Activated T-helper 2 cell treated with anti-CD3 and anti-CD28 coated beads, Interferon-gamma antibody, Interleukin-2, Interleukin-4, amounts not matched to agents 10 μg/mL and 5 μg/mL and 100 μg/mL, durations not matched to agents 14 hours and 24 hours and 36 hours (primary cell): ENCODE measurements around the gene B4GALT6. TPM values are rescaled to one million over a fixed set of nuclear protein-coding genes. Genes with fewer than 3 reads are reported as not detected.

Experiments used
- DNase-seq: peaks from one replicate; pipeline ENCODE4 v3.0.0; 2021; ENCODE audit warnings: low spot score
- H3K27ac Mint-ChIP-seq: one replicate; pipeline ENCODE4 v1.8.0; 2021; ENCODE audit warnings: mixed read lengths
- H3K27me3 Mint-ChIP-seq: one replicate; pipeline ENCODE4 v1.8.0; 2021; ENCODE audit warnings: low read depth, mixed read lengths
- H3K36me3 Mint-ChIP-seq: one replicate; pipeline ENCODE4 v1.8.0; 2021; ENCODE audit warnings: low read depth, mixed read lengths
- H3K4me1 Mint-ChIP-seq: one replicate; pipeline ENCODE4 v1.8.0; 2021; ENCODE audit warnings: low read depth, mixed read lengths
- H3K4me3 Mint-ChIP-seq: one replicate; pipeline ENCODE4 v1.8.0; 2021; ENCODE audit warnings: low read depth, mild to moderate bottlenecking, moderate library complexity, mixed read lengths
- H3K9me3 Mint-ChIP-seq: one replicate; pipeline ENCODE4 v1.8.0; 2021; ENCODE audit warnings: mixed read lengths
- intact Hi-C: fragments of 100-400 bp; cut with micrococcal nuclease; formaldehyde crosslinking; loops from one replicate; pipeline ENCODE4 v1.15.1; 2023
- total RNA-seq: library from RNA; stranded (reverse); gene quantifications from 2 replicates; pipeline ENCODE4 v1.2.3, GENCODE V29; 2022

The B4GALT6 gene
- total RNA-seq, 1 donor from 2014 or later = 4.2 TPM

DNA sequence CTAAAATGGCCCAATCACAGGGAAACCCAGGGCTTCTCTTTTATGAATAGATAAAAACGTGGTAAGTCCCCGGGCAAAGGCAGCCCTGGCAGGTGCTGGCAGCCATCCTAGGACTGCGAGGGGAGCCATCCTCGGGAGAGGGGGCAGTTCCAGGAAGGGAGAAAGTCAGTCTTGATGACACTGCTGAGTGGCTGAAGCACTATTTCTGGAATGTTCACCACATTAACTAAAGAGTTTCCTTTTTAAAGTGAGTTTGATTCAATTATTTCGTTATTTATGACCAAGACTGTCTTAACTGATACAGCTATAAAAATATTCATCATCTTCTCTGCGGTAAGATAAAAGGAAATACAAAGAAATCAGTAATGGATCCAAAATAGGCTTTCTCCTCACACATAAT is 72.3 kb downstream of the B4GALT6 start:
- Mint-ChIP-seq H3K4me1 (peaks cover 3% of the 10 kb centered on the region), H3K27ac (no peak overlapping the region), H3K27me3 (peaks cover 7% of the 10 kb centered on the region), H3K4me3 (no peak overlapping the region), H3K9me3 (no peaks in the 10 kb centered on the region), H3K36me3 (no peaks in the 10 kb centered on the region)
- intact Hi-C loops = loop anchor here (5.0 kb wide), 1 partner anchor 45 kb away; no protein-coding TSS in a partner anchor
- DNase-seq = no peak

DNA sequence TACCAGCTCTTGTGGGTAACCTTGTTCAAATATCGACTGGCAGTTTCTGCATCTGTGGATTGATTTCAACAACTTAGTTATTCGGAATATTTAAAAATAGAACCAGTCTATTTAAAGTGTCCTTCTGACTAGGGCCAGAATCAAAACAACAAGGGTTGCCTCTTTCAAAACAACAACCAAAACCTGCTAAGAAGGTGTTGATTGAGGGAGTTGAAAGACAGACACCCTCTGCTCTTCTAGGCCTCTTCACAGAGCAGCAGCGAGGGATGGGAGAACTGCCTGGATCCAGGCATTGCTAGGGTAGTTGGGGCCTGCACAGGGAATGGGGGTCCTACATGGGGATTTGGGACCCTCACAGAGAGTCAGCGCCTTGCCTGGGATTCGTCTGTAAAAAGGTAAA is 72.9 kb downstream of the B4GALT6 start:
- Mint-ChIP-seq H3K36me3 (no peaks in the 10 kb centered on the region), H3K27me3 (peaks cover 7% of the 10 kb centered on the region), H3K4me1 (peaks cover 3% of the 10 kb centered on the region), H3K4me3 (no peak overlapping the region), H3K9me3 (no peaks in the 10 kb centered on the region), H3K27ac (no peak overlapping the region)
- no peak for DNase-seq
- intact Hi-C loops = loop anchor here (5.0 kb wide), 1 partner anchor 46 kb away; no protein-coding TSS in a partner anchor

DNA sequence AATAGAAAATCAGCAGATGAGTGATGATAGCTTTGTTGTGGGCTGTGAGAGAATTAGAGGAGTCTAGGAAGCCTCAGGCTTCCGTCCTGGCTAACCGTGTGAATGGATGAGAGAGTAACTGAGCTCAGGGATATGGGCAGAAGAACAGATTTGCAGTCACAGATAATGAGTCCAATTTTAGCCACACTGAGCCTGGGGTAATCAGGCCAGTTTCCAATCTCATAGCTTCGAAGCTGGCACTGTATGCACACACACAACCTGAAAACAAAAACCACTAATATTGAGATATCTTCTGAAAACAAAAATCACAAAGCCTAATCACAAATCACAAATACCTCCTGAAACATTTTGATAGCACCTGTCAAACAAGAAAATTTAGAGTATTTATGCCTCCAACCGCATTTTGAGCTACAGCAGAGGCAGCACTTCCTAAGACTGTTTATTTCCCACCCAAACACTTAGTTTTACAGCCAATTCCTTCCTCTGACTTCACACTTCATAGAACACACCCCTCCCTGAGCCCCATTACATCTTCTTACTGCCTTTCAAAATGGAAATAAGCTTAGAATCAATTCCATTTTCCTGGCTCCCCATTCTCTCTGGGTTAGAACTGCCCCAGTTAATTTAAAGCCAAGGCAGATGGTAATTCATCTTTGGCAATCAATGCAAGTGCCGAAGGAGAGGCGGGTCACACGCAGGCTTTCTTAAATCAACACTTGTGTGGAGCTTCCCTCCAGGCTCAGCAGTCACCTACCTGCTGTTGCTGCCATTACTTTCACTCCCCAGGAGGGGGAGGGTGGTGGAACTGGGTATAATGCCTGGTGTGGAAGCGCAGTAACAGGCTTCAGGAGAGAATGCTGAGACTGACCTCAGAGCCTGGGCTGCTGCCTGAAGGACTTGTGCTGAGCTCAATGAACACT is 73.8 kb downstream of the B4GALT6 start:
- H3K27me3 Mint-ChIP-seq = peaks cover 9% of the 10 kb centered on the region
- H3K9me3 Mint-ChIP-seq = no peaks in the 10 kb centered on the region
- intact Hi-C loops = loop anchor here (5.0 kb wide), 1 partner anchor 47 kb away; no protein-coding TSS in a partner anchor
- no peak overlapping the region for H3K4me3 Mint-ChIP-seq
- peaks cover 3% of the 10 kb centered on the region for H3K4me1 Mint-ChIP-seq
- H3K27ac Mint-ChIP-seq = no peak overlapping the region
- no peak for DNase-seq
- H3K36me3 Mint-ChIP-seq = no peaks in the 10 kb centered on the region

DNA sequence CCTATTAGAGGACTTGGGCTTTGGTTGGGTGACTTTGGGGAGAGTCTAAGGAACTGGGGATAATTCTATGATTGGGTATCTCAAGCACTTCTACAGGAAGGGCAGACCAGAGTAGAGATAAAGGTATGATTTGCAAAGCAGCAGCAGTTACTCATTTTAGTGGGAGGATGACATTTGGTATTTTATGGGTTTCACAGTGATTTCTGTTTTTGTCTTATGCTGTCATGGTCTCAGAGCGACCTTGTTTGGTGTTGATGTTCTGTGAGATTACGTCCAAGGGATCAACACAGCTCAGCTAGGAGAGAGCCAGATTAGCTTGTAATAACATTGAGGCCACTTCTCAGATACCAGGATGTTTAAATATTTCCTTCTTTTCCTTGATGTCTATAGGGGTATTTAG is 74.5 kb downstream of the B4GALT6 start:
- no peak overlapping the region for H3K27ac Mint-ChIP-seq
- H3K36me3 Mint-ChIP-seq = no peaks in the 10 kb centered on the region
- DNase-seq = no peak
- H3K9me3 Mint-ChIP-seq = no peaks in the 10 kb centered on the region
- peaks cover 3% of the 10 kb centered on the region for H3K4me1 Mint-ChIP-seq
- no peak overlapping the region for H3K4me3 Mint-ChIP-seq
- intact Hi-C loops = loop anchor here (5.0 kb wide), 1 partner anchor 47 kb away; no protein-coding TSS in a partner anchor
- H3K27me3 Mint-ChIP-seq = peaks cover 9% of the 10 kb centered on the region

DNA sequence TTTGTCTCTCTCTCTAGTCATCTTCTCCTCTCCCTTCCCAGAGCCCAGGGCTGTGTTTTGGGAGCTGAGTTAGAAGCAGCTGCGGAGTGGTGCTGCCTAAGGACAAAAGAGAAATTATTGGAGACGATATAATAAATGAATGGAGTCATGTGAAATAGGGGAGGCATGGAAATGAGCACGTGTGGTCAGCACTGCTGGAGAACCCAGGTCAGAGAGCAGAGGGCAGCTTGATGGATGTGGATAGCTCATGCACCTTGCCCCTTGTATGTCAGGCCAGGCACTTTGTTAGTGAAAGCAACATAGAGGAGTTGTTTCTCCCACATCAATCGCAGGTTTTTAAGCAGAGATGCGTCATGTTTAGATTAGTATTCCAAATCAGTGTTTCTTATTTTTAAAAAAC is 77.0 kb downstream of the B4GALT6 start:
- H3K4me3 Mint-ChIP-seq = no peak overlapping the region
- H3K9me3 Mint-ChIP-seq = no peaks in the 10 kb centered on the region
- peaks cover 3% of the 10 kb centered on the region for H3K27me3 Mint-ChIP-seq
- H3K27ac Mint-ChIP-seq = no peak overlapping the region
- H3K36me3 Mint-ChIP-seq = no peaks in the 10 kb centered on the region
- peaks cover 6% of the 10 kb centered on the region for H3K4me1 Mint-ChIP-seq
- no peak for DNase-seq
- intact Hi-C loops = no loop called here

DNA sequence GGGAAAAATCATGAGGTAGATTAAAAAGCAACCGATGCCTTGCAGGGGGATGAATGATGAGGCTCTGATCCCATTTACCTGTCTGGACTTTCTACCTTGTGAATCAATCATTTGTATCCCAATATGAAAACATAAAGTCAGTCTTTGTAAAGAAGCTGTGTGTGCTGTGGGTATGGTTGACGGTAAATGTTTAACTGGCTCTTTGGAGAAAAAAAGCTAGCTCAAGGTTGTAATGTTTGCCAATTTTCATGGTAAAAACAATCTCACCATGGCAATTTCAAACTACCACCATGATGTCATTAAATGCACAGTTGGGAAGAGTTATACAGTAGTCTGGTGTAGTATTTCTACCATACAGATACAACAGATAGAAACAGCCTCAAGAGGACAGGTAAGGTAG is 78.1 kb downstream of the B4GALT6 start:
- no peak for DNase-seq
- H3K9me3 Mint-ChIP-seq = no peaks in the 10 kb centered on the region
- no peak overlapping the region for H3K4me3 Mint-ChIP-seq
- no peak overlapping the region for H3K27ac Mint-ChIP-seq
- H3K36me3 Mint-ChIP-seq = no peaks in the 10 kb centered on the region
- intact Hi-C loops = no loop called here
- peaks cover 6% of the 10 kb centered on the region for H3K4me1 Mint-ChIP-seq
- peaks cover 3% of the 10 kb centered on the region for H3K27me3 Mint-ChIP-seq

DNA sequence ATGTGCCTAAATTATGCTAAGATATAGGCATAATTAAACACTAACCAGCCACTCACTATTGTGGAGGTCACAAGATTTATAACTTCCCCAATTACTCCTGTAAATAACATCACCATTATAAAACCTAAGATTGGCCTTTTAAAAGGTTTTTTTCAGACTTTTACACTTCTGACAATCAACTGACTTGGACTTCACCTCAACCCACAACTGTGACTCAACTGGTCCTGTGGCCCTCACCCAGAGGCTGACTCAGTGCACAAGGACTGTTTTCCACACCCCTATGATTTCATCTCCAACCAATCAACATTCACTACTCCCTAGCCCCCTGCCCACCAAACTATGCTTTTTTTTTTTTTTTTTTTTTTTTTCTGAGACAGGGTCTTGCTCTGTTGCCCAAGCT is 81.1 kb downstream of the B4GALT6 start:
- no peak for DNase-seq
- Mint-ChIP-seq H3K36me3 (no peaks in the 10 kb centered on the region), H3K27me3 (peaks cover 3% of the 10 kb centered on the region), H3K4me3 (no peak overlapping the region), H3K4me1 (peaks cover 2% of the 10 kb centered on the region), H3K9me3 (no peaks in the 10 kb centered on the region), H3K27ac (no peak overlapping the region)
- intact Hi-C loops = no loop called here

DNA sequence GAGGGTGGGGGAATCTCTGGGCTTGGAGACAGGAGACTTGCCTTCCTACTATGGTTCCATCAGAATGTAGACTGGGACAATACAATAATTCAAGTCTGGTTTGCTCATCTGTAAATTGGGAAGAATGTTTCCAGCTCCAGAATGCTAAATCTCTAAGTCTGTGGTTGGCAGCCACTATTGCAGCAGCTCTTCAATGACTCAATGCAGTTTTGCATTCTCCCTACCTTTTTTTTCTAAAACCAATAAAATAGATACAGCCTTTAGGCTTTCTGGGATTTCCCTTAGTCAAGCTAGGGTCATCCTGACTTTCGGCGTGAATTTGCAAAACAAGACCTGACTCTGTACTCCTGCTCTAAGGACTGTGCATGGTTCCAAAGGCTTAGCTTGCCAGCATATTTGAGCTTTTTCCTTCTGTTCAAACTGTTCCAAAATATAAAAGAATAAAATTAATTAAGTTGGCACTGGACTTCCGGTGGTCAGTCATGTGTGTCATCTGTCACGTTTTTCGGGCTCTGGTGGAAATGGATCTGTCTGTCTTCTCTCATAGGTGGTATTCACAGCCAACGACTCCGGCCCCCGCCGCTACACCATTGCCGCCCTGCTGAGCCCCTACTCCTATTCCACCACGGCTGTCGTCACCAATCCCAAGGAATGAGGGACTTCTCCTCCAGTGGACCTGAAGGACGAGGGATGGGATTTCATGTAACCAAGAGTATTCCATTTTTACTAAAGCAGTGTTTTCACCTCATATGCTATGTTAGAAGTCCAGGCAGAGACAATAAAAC is 86.2 kb downstream of the B4GALT6 start:
- Mint-ChIP-seq H3K36me3 (no peaks in the 10 kb centered on the region), H3K4me3 (no peak overlapping the region), H3K27ac (no peak overlapping the region), H3K27me3 (peaks cover 4% of the 10 kb centered on the region), H3K4me1 (peaks cover under 1% of the 10 kb centered on the region), H3K9me3 (no peaks in the 10 kb centered on the region)
- intact Hi-C loops = no loop called here
- DNase-seq = no peak

DNA sequence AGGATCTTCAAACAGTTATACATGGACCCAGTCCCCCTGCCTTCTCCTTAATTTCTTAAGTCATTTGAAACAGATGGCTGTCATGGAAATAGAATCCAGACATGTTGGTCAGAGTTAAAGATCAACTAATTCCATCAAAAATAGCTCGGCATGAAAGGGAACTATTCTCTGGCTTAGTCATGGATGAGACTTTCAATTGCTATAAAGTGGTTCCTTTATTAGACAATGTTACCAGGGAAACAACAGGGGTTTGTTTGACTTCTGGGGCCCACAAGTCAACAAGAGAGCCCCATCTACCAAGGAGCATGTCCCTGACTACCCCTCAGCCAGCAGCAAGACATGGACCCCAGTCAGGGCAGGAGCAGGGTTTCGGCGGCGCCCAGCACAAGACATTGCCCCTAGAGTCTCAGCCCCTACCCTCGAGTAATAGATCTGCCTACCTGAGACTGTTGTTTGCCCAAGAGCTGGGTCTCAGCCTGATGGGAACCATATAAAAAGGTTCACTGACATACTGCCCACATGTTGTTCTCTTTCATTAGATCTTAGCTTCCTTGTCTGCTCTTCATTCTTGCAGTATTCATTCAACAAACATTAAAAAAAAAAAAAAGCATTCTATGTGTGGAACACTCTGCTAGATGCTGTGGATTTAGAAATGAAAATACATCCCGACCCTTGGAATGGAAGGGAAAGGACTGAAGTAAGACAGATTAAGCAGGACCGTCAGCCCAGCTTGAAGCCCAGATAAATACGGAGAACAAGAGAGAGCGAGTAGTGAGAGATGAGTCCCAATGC is 88.1 kb downstream of the B4GALT6 start:
- Mint-ChIP-seq H3K36me3 (no peaks in the 10 kb centered on the region), H3K9me3 (no peaks in the 10 kb centered on the region), H3K27ac (no peak overlapping the region), H3K4me3 (no peak overlapping the region), H3K4me1 (no peaks in the 10 kb centered on the region), H3K27me3 (peaks cover 5% of the 10 kb centered on the region)
- no peak for DNase-seq
- intact Hi-C loops = no loop called here

DNA sequence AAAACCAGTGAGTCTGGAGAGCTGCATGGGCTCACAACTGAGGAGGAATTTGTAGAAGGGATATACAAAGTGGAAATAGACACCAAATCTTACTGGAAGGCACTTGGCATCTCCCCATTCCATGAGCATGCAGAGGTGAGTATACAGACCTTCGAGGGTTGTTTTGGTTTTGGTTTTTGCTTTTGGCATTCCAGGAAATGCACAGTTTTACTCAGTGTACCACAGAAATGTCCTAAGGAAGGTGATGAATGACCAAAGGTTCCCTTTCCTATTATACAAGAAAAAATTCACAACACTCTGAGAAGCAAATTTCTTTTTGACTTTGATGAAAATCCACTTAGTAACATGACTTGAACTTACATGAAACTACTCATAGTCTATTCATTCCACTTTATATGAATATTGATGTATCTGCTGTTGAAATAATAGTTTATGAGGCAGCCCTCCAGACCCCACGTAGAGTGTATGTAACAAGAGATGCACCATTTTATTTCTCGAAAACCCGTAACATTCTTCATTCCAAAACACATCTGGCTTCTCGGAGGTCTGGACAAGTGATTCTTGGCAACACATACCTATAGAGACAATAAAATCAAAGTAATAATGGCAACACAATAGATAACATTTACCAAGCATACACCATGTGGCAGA is 89.1 kb downstream of the B4GALT6 start:
- H3K27ac Mint-ChIP-seq = no peak overlapping the region
- H3K36me3 Mint-ChIP-seq = no peaks in the 10 kb centered on the region
- intact Hi-C loops = no loop called here
- H3K27me3 Mint-ChIP-seq = peaks cover 8% of the 10 kb centered on the region
- H3K9me3 Mint-ChIP-seq = no peaks in the 10 kb centered on the region
- H3K4me3 Mint-ChIP-seq = no peak overlapping the region
- no peaks in the 10 kb centered on the region for H3K4me1 Mint-ChIP-seq
- DNase-seq = no peak

DNA sequence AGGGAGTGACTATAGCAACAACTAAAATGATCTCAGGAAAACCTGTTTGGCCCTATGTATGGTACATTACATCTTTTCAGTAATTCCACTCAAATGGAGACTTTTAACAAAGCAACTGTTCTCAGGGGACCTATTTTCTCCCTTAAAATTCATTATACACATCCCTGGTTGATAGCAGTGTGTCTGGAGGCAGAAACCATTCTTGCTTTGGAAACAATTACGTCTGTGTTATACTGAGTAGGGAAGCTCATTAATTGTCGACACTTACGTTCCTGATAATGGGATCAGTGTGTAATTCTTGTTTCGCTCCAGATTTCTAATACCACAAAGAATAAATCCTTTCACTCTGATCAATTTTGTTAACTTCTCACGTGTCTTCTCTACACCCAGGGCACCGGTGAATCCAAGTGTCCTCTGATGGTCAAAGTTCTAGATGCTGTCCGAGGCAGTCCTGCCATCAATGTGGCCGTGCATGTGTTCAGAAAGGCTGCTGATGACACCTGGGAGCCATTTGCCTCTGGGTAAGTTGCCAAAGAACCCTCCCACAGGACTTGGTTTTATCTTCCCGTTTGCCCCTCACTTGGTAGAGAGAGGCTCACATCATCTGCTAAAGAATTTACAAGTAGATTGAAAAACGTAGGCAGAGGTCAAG is 91.7 kb downstream of the B4GALT6 start:
- intact Hi-C loops = no loop called here
- Mint-ChIP-seq H3K36me3 (no peaks in the 10 kb centered on the region), H3K27ac (no peak overlapping the region), H3K27me3 (peaks cover 8% of the 10 kb centered on the region), H3K4me1 (no peaks in the 10 kb centered on the region), H3K4me3 (no peak overlapping the region), H3K9me3 (no peaks in the 10 kb centered on the region)
- no peak for DNase-seq

DNA sequence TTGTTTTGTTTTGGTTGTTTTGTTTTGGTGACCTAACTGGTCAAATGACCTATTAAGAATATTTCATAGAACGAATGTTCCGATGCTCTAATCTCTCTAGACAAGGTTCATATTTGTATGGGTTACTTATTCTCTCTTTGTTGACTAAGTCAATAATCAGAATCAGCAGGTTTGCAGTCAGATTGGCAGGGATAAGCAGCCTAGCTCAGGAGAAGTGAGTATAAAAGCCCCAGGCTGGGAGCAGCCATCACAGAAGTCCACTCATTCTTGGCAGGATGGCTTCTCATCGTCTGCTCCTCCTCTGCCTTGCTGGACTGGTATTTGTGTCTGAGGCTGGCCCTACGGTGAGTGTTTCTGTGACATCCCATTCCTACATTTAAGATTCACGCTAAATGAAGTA is 92.8 kb downstream of the B4GALT6 start, which contains the start of gene TTR:
Gene TTR (plus strand): TSS at position 250 of the 400 bp plus-strand sequence. CDS start 26 bp downstream, at position 276.
- DNase-seq = no peak
- intact Hi-C loops = no loop called here
- Mint-ChIP-seq H3K27ac (no peak within 1 kb of the TSS), H3K4me3 (no peak within 1 kb of the TSS), H3K27me3 (peaks cover 7% of the 10 kb centered on the region), H3K9me3 (no peaks in the 10 kb centered on the region), H3K4me1 (no peaks in the 10 kb centered on the region), H3K36me3 (no peaks in the 10 kb centered on the region)
